HK-2 (cell line): ENCODE data around the gene TEX12.
A peak's percentile ranks its signal among the peaks of the same experiment; 100 is the strongest.

ENCODE experiments used
- DNase-seq: peaks from one replicate; pipeline ENCODE4 v3.0.0-alpha.2; 2018; ENCODE audit not compliant: unreplicated experiment

The TEX12 gene

DNA sequence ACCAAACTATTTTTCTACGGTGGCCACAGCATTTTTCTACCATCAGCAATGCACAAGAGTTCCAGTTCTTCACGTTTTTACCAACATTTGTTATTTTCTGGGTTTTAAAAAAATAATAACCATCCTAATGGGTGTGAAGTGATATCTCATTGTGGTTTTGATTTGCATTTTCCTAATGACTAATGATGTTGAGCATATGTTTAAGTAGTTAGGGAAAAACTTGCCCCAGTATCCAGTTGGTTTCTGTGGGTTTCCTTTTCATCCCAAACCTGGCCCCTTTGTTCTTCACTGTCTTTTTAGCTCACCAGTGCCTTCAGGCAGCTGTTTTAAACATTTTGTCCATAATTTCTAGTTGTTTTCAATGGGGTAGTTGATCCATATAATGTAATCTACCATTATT, 44.4 kb downstream of the TEX12 start:
- DNase-seq: no peak

DNA sequence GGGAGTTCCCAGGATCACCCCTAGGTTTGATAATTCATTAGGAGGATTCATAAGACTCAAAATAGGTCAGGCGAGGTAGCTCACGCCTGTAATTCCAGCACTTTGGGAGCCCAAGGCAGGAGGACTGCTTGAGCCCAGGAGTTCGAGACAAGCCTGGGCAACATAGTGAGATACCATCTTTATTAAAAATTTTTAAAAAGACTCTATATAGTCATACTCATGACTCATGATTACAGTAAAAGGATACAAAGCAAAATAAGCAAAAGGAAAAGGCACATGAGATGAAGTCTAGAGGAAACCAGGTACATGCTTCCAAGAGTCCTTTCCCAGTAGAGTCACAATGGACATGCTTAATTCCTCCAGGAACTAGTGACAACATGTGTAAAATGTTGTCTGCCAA, 45.1 kb downstream of the TEX12 start:
- DNase-seq: no peak

GRCh38 chr11:112212710-112213109, 45.5 kb downstream of the TEX12 start:
- DNase-seq: no peak

- no peak for DNase-seq
Measured at GRCh38 chr11:112213753-112214152, 46.6 kb downstream of the TEX12 start.

DNA sequence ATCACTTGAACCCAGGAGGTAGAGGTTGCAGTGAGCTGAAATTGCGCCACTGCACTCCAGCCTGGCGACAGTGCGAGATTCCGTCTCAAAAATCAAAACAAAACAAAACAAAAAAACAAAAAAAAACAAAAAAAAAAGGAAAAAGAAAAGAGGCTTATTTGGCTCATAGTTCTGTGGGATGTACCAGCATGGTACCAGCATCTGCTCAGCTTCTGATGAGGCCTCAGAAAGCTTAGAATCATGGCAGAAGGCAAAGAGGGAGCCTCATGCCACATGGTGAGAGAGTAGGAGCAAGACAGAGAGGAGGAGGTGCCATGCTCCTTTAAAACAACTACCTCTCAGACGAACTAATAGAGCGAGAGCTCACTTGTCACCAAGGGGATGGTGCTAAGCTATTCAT, 48.4 kb downstream of the TEX12 start:
- DNase-seq: no peak

DNA sequence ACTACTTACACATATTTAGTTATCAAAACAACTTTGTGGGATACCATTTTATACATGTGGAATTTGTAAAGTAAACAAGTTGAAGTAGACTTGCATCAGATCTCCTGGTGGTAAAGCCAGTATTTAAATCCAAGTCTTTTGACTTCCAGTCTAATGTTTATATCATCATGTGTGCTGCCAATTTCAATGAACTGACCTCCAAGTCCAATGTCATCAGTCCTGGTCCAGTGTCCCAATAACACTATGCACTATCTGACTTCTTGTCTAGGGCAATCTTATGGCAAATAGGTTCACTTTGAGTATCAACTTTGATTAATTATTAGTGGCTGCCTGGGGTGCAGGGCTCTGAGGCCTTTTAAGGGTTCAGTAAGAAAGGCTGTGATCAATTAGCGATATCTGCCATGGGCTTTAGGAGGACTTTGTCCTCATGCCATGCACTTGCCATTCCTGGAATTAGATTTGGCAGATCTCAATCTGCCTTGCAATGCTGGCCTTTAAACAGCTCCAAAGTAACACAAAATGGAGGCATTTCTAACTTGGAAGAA, 49.5 kb downstream of the TEX12 start:
- no peak for DNase-seq

GRCh38 chr11:112219476-112220232, 52.5 kb downstream of the TEX12 start:
- DNase-seq: peak; percentile 18

DNA sequence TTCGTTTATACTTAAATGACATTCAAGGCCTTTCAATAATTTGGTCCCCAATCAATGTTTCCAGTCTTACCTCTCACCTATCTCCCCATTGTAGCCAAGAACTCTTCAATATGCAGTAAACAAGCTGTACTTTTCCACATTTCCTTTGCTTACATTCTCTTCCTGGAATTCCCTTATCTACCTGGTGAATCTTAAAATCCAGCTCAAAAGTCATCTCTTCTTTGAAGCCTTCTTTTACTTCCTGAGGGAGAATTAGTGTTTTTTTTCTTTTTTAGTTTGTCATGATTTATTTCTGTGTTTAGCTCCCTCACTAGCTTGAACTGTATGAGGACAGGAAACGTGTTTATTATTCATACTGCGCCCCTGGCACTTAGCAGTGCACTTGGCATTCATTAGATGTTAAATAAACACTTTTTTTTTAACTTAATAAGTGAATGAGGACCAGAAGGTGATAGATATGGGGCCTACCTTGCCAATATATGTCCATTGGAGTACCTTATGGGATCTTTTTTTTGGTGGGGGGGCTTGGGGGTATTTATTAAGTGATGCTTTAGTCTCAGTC, 54.2 kb downstream of the TEX12 start:
- no peak for DNase-seq
